SKM-1 treated with dmso at 0.1 percent for 144 hours (cell line): ENCODE data around the gene PRKCQ.

Experiments
- DNase-seq: peaks from one replicate; lab custom pipeline; 2025; ENCODE audit not compliant: unreplicated experiment; lab: John Stamatoyannopoulos, UW

Gene PRKCQ

DNA sequence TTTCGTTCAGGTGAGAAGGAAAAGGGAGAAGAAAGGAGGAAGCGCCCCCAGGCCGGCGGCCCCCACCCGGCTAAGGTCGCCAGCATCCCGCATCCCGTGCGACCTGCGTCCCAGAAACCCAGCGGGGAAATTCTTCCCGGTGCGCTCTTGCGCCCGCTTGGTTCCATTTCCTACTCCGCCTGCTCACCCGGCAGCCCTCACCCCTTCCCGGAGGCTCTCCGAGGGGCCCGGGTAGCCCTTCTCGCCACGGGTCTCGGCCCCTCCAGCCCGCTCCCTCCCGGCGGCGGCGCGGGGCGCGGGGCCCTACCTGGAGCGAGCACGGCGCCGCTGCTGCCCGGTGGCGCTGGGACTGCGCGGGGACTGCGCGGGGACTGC, at the start of gene PRKCQ:
Gene PRKCQ (minus strand): TSS at position 373 of the 375 bp plus-strand sequence. CDS start 65,141 bp downstream, outside the sequence.
- no peak for DNase-seq

DNA sequence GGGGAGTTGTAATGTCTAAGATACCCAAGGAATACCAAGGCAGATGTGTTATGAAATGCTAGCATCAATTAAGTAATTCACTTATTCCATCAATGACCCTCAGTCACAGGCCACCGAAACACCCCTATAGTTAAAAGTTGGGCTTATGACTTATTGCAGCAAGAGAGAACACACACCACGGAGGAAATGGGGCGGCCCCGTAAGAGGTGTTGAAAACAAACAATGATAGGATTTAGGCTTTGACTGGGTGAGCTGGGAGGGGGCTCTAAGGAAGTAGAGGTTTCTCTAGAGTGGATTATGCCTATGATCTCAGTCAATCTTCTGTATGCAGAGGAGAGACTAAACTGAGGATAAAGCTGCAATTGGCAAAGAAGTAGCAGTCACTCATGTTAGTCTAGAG, 45.4 kb upstream of the PRKCQ start:
- no peak for DNase-seq

DNA sequence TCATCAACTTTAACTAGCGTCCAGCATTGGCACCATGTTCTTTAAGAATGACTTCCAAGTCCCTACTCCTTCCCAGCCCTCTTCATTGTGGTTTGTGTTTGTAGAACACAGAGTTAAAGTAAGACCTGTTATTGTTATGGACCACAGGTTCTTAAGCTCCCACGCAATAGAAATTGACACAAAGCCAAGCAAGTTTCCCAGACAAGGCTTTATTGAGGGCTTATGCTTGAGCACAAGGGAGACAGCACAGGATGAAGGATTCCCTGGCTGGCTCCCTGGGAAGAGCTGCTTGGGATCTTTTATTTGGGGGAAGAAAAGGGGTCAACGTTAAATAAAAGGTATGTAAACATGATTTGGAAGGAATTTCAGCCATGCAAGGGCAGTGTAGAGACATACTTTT, 44.3 kb upstream of the PRKCQ start:
- no peak for DNase-seq

DNA sequence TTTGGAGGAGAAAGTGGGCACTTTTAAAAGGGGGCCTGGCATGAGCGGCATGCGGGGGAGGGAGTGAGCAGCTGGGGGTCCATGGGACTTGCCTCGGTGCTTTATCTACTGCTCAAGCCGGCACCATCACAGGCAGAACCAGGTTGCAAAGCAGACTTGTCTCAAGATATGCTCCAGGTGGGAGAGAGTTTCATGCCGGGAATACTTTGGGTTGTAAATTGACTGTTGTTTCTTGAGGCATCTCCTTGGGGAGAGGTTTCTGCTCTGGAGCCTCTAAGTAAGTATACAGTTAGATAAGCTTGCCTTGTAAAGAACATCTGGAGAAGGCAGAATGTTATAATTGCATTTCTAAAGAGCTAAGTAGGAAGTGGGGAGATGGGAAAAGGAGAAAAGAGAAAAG, 42.8 kb upstream of the PRKCQ start:
- DNase-seq, result no peak

DNA sequence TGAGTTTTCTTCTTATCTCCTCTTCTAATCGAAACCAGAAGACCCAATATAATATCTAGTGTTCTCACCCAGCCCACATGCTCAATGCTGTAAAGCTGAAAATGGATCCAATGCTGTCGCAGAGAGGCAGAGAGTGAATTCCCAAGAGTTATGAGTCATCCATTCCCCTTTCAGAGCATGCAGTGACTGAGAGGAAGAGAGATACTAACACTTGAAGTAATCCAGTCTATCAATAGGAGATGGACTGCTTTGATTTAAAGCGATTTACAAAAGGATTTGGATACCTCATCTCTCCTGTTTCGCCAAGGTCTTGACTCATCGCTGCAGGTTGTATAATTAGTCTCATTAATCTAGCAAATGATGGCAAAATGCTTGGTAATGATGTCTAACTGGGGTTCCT, 41.5 kb upstream of the PRKCQ start:
- DNase-seq, result no peak

DNA sequence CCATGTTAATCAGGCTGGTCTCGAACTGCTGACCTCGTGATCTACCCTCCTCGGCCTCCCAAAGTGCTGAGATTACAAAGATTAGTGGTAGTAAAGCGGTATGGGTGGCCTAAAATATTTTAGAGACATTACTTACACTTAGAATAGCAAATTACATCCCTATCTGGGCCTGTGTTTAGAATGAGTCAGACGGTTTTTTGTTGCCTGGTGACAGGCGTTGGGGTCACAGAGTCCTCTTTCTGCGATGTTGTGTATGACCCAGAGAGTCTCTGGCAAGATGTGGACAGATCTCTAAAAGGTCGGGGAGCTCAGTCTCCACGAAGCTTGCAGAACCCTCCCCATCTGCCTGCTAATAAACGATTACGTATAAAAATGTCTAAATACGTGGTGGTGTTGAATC, 39.6 kb upstream of the PRKCQ start:
- DNase-seq, result no peak

DNA sequence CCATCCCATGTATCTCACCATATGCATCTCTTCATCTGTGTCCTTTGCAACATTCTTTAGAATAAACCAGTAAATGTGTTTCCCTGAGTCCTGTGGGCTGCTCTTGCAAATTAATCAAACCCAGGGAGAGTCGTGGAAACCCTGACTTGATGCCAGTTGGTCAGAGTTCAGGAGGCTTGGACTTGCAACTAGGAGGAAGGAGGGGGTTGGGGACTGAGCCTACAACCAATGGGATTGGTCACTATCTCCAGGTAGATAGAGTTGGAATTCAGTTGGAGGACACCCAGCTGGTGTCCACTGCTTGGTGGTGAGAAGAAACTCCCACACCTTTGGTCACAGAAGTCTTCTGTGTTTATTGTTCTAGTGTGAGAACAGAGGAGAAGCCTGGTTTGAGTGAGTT, 38.3 kb upstream of the PRKCQ start:
- no peak for DNase-seq

DNA sequence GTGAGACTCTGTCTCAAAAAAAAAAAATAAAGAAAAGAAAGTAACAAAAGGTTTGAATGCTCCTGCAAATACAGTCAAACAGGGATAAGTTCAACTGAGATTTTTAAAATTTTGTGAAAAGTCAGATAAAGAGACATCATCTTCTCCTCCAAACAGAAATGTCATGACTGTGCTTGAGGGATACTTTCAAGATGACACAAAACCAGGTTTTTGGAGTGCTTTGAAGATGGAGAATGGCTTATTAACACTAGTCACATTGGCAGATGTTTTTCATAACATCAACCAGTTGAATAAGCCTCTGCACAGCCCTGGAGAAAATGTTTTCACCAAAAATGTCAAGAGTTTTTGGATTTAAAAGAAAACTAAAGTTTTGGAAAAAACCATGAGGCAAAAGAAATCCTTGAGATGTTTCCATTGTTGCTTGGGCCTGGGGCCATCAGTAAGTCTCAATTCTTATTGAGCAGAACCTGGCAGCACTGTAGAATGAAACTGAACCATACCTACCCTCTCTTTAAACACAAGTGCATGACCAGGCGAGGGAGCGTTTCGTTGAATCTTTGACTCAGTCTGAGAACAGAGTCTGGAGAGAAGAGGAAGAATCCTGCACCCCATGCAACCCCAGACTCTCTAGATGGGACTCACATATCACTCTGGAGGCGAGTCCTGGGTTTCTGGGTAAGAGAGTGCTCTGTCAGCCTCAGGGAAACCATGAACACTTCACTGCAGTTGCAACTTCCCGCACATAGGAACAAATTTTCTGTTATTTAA, 37.4 kb upstream of the PRKCQ start:
- DNase-seq, result no peak

DNA sequence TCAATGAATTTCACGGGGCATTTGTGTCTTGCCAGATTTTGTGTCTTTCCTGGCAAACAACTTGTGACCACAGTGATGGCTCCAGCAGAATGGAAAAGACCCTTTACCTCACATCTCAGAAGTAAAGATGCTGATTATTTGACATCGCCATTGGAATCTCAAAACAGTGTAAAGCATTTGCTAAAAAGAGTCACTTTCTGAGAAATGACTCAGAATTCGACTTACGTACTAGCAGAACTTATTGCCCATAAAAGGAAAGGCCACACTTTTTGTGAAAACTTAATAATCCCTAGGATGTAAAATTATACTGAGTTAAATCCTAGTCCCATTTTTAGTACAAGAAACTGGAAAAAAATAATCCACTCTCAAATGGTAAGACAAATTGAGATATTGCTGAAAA, 35.9 kb upstream of the PRKCQ start:
- DNase-seq, result no peak

DNA sequence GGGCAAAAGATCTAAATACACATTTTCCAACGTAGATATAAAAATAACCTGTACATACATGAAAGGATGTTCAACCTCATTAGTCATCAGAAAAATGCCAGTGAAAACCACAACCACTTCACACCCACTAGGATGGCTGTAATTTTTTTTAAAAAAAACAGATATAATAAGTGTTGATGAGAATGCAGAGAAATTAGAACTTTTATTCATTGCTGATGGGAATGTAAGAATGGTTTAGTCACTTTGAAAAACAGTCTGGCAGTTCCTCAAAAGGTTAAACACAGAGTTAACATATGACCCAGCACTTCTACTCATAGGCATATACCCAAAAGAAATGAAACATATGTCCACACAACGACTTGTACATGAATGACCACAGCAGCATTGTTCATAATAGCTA, 32.3 kb upstream of the PRKCQ start:
- no peak for DNase-seq

DNA sequence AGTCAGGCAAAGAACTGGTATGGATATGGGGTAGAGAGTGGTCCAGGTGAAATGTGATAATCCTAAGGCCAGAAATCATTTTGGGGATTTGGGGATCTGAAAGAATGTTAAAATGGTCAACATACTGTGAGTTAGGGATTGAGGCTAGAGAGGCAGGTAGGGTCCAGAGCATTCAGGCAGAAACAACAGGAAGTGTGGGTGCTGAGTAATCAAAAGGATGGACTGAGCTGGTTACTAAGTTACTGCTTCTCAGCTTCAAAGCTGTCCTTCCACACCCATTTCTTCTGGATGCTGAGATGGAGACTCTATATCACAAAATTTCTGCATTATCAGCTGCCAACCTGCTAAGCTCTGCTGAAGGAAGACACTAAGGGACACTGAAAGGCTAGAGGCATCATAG, 30.6 kb upstream of the PRKCQ start:
- DNase-seq, result no peak

DNA sequence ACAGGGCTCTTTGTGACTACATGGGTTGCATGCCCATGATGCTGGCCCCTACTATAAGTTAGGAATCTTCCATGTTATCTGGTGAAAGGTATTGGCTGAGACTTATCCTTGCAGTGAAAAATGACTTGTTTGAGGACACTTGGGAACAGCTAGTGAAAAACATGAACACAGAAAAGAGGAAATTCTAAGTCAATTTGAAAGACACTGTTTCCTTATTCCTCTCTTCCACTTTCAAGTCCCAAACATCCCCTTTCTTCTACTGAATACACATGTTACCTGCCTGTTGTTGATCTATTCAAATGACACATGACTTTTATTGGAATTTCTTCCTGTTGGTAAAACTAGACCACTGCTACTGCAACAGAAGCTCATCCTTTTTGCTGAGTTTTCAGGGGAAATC, 29.5 kb upstream of the PRKCQ start:
- DNase-seq, result no peak

DNA sequence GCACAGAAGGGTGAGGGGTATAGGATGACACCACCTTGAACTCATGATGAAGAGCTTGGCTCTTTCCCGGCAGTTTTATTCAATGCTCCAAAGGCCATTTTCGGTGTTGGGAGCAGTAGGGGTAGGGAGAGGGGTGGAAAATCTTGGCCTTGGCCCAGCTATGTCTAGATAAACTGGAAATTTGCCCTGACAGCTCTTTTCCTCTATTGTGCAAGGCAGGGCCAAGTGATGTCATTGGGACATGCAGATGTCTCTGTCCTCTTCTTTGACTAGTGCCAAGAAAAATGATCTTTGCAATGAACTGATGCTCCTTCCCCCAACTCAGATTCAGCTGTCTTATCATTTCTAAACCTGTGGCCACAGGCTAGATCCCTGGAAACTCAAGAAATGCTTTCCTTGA, 27.7 kb upstream of the PRKCQ start:
- no peak for DNase-seq

DNA sequence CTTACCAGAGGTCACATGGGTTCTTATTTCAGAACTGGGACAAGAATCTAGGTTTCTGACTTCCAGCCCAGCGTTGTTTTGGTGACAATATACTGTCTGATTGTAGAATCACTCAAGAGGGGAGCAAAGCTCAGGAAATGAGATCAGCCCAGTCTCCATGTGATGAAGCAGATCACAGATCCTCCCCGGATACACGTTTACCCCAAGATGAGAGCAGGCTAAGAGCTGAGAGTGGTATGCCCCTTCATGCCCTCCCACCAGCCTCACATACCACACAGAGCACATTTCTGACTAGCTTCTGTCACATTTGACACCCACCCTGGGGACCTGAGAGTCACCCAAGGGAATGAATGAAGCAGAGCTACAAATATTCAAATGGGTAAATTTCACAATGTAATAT, 27.1 kb upstream of the PRKCQ start:
- no peak for DNase-seq

DNA sequence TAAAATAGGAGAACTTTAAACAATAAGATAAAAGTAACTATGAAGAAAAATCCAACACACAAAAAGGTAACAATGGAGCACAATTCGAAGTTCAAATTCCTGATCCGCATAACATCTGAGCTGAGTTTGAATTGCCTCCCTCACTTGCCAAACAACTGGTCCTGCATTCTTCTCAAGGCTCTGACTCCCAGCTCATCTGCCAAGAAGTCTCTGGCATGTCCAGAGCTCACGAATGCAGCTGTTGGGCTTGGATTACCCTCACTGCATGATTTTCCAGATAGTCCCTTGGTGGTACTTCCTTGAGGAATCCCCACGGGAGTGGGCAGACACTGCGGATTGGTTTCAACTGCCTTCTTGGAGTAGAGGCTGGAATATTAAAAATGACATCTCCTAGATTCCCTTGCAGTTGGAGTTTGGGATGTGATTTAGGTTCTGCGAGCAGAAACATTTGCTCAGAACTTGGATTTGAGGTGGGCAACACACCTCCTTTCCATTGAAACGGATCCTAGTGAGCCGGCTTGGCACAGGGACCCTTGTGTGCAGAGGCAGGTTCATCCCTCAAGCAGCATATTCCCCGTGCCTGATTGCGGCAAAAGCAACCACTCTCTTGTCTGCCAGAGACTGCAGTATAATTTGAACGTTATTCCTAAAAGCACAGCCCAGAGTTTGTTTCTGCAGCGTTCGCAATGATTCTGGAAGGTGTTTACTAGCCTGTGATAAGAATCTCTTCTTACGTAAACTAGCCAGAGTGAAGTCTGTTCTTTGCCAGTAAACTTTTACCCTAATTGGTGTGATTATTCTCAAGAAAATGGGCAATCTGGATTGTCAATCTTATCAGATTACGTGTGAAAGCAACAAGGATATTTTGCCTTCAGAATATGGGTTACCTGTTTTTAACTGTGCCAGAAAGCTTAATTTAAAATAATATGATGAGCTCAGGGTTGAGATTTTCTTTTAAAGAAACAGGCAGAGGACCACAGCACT, 23.4 kb upstream of the PRKCQ start:
- DNase-seq, result no peak

DNA sequence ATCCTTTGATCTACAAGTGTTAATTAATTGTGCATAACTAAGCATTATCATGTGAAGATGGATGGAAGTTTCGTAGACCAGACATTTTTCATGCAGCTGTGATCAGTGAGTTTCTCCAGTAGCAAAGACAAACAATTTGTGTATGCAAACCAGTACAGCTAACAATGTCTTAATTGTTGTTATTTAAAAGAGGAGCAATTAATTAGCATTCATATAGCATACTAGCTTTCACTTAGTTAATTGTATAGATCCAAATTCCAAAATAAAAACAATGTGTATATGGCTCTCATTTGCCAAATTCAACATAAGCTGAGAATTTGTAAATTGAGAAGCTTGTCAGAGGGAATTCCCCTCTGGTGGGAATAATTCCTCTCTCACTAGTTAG, 22.6 kb upstream of the PRKCQ start:
- no peak for DNase-seq

DNA sequence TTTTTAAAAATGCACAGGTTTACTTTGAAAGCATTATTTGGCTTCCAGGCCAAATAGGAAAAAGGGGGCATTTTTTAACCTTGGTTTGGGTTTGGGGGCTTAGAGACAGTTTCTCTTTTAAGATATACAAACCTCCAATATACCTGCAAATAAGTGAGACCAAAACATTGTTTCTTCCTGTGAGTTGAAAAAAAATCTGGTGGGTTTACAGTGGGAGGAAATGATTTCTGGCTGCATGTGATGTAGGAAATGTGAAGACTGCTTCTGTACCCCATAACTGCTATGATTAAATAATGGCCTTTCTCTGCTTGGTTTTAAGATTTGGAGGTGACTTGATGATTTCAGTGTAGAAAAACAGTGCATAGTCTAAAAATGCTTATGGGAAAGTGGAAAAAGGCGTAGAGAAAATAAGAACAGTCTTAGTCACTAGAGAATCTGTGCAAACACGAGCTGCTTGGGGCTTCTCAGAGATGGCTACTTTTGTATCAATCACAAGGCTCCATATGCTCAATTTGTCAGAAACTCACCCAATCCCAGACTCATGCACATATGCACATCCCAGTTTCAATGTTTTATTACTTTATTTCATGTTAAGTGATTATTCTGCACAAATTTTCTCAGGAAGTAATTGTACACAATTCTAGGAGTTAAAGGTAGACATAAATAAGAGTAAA, 22.1 kb upstream of the PRKCQ start:
- DNase-seq, result no peak

DNA sequence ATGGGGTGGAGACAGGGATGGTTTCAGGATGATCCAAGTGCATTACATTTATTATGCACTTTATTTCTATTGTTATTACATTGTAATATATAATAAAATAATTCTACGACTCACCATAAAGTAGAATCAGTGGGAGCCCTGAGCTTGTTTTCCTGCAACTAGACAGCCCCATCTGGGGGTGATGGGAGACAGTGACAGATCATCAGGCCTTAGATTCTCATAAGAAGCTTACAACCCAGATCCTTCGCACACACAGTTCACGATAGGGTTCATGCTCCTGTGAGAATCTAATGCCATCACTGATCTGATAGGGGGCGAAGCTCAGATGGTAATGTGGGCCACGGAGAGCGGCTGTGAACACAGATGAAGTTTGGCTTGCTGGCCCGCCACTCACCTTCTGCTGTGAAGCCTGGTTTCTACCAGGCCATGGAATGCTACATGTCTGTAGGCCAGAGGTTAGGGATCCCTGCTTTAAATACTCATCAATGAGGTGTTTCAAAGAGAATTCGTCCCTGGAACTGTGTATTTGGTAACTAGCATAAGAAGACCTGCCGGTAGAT, 21.2 kb upstream of the PRKCQ start:
- DNase-seq, result no peak

DNA sequence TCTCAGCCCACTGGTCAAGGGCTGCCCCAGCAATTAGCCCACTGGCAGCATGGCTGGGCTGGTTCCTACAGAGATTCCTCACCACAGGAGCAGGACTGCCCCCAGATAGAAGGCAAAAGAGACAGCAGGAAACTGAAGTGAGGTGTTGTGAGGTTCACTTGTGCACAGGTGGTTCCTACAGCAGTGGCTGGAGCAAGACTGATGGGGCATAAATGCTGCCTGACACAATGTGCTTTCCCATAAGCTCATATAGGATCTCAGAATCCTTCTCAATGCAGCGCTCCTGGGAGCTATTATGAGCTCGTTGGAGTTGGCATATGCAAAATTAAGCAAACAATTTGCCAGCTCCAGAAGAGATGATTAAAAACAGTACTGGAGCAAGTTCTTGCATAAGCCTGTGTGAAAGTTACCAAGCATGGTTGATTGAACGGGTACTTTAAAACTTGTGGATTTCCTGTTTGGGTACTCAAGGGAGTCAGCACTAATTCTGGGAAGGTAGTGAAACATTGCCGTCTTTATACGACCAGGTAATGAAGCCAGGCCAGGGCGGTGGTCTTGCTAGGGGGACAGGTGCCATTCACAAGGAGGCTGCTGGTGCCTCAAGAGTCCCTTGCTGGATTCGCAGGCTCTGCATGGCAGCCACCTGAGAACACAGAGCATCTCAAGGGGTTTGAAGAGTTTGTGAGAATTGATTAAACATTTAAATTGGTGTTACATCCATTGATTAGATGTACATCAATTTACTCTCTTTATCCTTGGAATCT, 20.3 kb upstream of the PRKCQ start:
- no peak for DNase-seq

DNA sequence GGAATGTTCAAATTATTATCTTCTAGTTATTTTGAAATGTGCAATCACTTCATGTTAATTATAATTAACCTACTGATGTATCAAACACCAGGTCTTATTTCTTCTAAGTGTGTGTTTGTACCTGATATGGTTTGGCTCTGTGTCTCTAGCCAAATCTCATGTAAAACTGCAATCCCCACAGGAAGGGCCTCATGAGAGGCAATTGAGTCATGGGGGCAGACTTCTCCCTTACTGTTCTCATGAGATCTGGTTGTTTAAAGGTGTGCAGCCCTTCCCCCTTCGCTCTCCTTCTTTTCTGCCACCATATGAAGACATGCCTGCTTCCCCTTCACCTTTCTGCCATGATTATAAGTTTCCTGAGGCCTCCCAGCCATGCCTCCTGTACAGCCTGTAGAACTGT, 18.6 kb upstream of the PRKCQ start:
- no peak for DNase-seq

DNA sequence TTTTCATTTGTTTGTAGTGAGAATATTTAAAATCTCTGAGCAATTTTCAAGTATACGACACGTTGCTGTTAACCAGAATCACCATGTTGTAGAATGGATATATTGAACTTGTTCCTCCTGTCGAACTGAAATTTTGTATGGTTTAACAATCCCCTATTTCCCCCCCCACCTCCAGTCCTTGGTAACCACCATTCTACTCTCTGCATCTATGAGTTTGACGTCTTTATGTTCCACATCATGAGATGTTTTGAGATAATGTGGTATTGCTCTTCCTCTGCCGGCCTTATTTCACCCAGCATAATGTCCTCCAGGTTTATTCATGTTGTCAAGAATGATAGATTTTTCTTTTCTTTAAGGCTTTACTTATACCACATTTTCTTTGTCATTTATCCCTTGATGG, 17.4 kb upstream of the PRKCQ start:
- DNase-seq, result no peak
